HG02973 (cell line): ENCODE measurements around the gene CTAG1A.
"Not testable (repeated sequence)": the region's sequence is repeated elsewhere in the genome, so short reads cannot be mapped to it uniquely, and the experiment has no call there.

ENCODE experiments used
- ATAC-seq: cut with Tn5 transposase; IDR thresholded peaks from one replicate; pipeline ENCODE4 v1.9.1; 2021; ENCODE audit warnings: moderate library complexity; ENCODE audit not compliant: unreplicated experiment

Gene CTAG1A

DNA sequence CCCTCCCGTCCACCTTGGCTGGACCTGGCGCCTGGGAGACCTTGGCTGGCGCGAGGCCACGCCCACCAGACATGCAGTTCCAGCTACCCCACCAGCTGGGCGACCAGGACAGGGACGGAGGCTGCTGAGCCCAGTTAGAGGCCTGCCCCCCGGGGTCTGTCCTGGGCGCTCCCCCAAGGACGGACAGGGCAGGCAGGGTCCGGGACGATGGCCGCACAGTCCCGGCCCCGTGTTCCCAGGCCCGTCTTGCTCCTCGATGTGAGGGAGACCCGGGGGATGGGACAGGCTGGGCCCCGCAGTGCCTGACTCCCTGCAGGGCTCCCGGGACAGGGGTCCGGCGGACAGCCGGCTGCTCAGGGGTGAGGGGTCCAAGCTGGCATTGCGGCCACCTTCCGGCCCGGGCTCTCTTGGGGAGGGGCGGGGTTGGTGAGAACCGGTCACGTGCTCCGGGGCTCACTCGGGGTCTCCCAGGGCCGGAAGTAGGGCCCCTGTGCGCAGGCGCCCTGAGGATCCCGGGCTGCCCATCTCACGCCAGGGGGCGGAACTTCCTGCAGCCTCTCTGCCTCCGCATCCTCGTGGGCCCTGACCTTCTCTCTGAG, at the start of gene CTAG1A:
Gene CTAG1A (plus strand): TSS at position 549 of the 599 bp plus-strand sequence. CDS start 74 bp downstream, outside the sequence.
- not testable (repeated sequence) for ATAC-seq

DNA sequence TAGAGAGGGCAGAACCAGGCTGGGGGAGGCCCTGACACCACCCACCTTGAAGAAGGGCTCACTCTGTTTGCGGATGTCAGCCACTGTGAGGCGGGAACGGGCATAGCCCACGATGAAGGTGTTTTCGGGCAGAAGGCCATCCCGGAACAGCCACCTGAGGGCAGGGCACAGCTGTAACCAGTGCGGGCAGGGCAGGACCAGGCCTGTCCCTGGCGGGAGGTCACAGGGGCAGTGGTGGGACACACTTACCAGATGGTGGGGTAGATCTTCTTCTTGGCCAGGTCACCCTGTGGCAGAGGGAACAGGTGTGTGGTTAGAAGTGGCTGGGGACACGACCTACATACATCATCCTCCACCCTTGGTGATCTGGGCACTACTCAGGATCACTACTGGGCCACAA, 49.0 kb upstream of the CTAG1A start:
- no peak for ATAC-seq

DNA sequence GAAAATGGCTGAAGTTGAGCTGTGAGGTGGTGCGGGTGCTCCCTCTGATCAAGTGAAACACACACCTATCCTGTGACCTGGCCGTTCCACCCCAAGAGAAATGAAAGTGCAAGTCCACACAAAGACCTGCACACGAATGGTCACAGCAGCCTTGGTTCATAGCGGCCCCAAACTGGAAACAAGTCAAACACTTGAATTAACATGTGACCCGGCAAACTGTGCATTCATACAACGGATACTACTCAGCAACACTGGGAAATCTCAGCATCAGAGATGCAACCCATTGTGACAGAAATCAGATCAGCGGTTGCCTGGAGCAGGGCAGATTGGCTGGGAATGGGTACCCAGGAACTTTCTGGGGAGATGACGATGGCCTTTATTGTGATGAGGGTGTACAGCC, 45.9 kb upstream of the CTAG1A start:
- ATAC-seq = no peak

DNA sequence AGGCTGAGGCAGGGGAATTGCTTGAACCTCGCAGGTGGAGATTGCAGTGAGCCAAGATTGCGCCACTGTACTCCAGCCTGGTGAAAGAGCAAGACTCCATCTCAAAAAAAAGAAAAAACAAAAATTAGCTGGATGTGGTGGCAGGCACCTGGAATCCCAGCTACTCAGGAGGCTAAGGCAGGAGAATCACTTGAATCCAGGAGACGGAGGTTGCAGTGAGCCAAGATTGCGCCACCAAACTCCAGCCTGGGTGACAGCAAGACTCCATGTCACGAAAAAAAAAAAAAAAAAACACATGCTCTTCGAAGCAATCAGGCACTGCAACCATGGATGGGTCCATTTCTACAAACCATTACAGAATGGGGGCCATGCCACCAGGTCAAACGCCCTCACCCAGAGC, 44.6 kb upstream of the CTAG1A start:
- ATAC-seq = not testable (repeated sequence)

DNA sequence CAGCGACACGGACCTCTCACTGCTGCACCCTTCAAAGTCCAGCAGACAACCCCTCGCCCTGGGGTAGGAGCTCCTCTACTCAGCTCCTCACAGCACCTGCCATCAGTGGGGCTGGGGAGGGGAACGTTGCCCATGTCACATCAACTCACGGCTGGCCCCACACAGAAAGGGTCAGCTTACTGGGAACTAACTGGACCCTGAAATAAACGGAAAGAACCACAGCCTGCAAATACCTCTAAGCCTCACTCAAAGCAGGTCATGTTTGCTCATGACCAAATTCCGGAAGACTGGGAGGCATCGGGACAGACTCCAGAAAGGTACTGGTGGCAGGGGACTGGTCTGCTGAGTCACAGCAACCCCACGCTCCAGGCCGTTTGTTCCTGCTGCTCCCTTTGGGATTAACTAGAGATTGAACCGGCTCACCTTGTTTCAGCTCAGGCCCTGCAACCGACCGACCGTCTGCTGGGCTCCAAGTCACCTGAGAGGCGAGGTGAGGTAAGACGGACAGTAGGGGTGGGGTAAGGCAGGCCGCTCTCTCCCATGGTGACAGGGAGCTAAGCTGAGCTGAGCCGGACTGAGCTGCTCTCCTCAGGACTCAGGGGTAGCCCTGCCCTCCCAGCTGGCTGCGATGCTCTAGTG, 43.9 kb upstream of the CTAG1A start:
- ATAC-seq = no peak

DNA sequence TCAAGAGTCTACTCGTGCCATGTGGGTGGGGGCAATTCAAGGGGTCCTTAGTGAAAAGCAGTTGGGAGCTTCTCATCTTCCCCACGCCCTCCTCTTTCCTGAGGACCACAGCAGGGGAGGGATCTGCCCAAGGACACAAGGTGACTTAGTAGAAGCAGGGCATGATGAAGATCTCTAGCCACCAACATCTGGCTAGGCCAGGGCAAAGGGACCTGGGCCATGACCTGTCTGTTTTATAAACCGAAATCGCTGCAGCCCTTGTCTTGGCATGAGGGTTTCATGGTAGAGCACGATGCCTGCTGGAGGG, 43.4 kb upstream of the CTAG1A start:
- no peak for ATAC-seq

DNA sequence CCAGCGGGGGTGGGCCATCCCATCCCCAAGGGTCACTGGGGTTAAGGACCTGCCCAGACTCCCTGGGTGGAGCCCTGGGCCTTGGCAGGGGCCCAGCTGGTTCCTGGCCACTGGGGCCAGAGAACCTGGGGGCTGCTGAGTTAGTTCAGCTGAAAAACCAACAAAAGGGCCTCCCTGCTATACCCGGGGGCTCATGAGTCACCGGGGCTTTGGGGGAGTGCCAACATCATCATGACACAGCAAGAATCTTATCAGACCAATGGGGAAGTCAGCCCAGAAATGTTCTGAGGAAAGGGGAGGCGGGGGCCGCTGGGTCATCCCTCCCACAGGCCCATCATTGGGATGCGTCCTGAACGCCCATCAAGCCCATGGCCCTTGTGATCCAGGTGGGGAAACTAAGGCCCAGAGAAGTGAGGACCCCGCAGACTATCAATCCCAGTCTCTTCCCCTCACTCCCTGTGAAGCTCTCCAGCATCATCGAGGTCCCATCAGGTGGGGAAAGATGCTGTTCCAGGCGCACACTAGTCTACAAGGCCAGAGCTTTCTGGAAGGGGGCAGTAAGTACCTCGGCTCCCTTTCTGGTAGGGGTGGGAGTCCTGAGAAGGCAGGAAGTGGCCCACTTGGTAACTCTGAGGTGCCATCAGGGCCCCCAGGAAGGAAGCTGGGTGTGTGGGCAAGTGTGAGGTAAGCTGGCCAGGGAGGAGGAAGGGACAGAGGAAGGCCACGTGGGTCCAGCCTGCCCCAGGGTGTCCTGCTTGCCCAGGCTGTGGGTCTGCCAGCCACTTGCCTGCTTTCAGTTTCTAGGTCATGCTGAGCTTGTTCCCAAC, 42.8 kb upstream of the CTAG1A start:
- ATAC-seq = no peak

DNA sequence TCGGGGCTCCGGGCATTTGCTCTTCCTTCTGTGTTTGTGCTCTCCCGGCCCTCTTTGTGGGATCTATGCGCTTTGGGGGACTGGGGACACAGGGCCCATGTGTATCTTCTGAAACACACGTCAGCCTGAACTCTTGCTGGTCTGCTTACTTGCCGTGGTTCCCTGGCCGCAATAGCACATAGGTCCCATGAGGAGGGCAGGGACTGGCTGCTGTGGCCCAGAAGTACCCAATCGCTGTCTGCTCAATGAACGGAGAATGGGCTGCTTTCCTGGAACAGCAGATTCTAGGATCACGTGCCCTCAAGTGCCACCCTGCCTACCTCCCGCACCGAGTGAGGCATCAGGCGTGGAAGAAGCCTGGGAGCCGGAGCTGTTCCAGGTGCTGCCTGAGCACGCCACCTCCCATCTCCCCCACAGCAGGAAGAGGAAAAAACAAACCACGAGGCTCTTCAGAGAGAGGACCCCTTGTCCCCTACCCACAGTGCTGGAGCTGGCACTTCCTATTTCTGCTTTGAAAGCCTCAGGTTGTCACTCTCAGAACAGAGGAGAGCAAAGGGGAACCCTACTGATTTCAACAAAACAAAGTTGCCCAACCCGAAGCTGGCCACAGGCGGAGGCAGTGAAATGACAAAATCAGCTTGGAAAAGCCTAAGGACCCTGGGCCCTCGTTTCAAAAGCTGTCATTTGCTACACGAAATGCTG, 42.1 kb upstream of the CTAG1A start:
- ATAC-seq = no peak

DNA sequence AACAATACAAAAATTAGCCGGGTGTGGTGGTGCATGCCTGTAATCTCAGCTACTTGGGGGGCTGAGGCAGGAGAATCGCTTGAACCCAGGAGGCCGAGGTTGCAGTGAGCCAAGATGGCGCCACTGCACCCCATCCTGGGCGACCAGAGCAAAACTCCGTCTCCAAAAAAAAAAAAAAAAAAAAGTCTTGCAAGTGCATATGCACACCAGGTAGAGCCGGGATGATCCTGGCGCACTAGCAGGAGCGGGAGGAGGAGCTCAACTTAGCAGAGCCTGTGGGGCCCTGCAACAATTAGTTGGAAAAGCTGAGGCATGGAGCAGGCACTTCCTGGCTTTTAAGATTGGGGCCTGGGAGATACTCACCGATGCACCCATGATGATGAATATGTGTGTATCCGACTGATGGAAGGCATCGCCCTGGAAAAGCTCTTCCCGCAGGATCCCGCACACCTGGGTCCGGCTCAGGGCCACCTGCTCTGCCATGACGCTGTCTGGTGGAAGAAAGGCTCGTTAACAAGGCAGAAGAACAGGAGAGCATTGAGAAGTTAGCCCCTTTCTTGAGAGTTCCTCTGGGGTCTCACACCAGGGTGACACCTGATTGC, 39.2 kb upstream of the CTAG1A start:
- no peak for ATAC-seq

DNA sequence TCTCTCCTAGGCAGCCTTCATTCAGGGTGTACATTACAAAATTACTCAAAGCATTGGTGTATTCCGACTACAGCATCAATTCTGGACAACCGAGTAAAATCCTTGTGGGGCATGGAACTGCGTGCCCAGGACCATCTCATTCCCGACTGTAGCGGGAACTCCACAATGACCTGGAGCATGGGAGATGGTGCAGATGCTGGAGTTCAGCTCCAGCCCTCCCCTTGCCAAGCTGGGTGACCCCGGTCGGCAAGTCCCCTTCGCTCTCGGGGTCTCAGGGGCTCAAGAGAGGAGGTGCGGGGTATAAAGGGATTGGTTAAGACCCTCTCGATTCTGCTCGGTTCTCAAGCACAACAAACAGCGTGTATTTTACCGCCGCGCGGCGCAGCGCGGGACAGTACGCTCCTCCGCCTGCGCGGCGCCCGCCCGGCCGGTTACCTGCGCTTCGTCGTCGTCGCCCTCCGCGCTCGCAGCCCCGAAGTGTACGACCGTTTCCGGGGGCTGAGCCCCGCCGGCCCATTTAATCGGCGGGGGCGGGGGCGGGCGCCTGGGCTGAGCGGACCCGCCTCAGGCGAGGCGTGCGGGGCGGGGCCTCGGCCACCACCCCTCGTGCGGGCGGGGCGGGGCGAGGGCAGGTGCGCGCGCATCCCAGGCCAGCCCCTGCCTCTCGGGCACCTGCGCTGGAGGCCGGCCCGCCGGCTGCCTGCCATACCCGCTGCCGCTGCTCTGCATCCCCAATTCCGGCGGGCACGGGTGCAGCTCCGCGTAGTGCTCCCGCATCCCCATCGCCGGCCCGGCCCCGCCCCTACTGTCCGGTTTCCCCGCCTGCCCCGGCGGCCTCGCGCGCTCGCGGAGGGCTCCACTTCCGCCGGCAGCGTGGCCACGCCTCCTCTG, 38.3 kb upstream of the CTAG1A start, which contains the start of gene G6PD:
Gene G6PD (minus strand): TSS at position 493 of the 891 bp plus-strand sequence. CDS start 691 bp downstream, outside the sequence.
- peak; percentile 39 for ATAC-seq

DNA sequence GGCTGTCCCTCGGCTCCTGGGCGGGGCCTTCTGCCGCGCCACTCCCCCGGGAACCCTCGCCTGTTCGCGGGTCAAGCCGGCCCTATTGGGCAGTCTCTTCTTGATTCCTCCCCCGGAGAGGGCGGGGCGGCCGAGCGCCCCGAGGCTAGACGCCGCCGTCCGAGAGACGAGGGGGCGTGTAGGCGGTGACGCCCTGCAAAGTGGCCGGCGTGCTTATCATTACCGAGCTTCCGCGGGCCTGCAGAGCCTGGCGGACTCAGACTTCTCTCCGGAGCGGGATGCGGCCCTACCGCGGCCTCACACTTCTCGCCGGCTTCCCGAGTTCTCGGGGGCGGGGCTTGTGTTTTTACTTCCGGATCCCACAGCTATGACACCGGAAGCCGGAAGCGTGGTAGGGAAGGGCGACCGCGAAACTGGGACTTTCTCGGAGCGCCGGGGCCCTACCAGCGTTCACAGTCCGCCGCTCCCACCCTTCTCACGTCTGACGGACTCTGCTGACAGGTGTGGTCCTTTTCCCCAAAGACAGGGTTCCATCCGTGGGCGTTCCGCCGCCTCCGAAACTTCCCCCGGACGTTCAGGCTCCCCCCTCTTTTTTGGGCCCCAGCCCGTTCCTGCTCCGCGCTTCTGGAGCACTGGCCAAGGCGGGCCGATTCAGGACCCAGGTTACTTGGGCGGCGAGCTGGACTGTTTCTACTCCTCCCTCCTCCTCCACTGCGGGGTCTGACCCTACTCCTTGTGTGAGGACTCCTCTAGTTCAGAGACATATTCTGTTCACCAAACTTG, 37.5 kb upstream of the CTAG1A start, which contains the start of gene IKBKG:
Gene IKBKG (plus strand): TSS at position 376 of the 783 bp plus-strand sequence. CDS start 4,383 bp downstream, outside the sequence.
- peak; percentile 75 for ATAC-seq

DNA sequence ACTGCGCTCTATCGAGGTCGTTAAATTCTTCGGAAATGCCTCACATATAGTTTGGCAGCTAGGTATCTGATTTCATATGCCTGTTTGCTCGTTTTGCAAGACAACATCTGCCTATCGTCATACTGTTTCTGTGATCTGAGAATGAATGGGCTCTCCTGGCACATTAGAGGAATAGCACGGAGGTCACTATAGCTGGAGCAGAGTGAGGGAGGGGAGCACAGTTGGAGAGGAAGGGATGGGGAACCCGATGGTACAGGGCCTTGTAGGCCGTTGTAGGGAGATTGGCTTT, 37.0 kb upstream of the CTAG1A start:
- no peak for ATAC-seq

DNA sequence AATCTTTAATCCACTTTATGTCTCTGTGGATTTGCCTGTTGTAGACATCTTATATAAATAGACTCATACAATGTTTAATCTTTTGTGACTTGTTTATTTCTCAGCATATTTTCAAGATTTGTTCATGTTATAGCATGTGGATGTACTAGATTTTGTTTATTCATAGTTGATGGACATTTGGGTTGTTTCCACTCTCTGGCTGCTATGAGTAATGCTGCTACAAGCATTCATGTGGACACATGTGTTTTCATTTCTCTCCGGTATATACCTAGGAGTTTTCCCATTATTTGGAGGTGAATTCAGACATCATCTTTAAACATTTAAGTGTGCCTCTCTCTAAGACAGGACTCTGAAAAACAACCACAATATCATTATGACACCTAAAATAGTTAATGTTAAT, 35.2 kb upstream of the CTAG1A start:
- no peak for ATAC-seq

DNA sequence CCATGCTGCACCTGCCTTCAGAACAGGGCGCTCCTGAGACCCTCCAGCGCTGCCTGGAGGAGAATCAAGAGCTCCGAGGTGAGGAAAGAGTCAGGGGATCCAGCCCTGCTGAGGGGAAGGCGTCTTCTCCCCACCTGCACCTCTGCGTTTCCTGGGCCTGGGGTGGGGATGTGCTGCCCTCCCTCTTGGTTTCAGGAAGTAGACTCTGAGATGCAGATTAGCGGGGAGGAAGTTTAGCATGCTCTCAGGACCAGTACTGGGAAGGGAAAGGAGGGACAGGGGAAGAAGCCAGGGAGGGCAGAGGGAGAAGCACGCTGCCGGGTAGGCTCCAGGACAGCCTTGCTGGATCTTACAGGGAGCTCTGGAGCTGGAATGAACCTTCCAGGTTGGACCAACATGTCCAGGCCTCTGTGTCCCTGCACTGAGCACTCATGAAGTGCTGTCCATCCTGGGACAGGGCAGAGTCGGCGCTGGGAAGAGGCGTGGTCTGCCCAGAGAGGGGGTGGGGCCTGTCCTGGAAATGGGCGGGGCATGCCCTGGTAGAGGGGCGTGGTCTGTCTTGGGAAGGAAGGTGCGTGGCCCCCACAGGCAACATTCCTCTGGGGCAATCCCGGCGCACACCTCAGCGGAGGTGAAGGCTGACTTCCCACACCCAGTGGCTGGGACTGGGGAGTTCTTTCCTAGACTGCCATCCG, 32.7 kb upstream of the CTAG1A start:
- not testable (repeated sequence) for ATAC-seq

DNA sequence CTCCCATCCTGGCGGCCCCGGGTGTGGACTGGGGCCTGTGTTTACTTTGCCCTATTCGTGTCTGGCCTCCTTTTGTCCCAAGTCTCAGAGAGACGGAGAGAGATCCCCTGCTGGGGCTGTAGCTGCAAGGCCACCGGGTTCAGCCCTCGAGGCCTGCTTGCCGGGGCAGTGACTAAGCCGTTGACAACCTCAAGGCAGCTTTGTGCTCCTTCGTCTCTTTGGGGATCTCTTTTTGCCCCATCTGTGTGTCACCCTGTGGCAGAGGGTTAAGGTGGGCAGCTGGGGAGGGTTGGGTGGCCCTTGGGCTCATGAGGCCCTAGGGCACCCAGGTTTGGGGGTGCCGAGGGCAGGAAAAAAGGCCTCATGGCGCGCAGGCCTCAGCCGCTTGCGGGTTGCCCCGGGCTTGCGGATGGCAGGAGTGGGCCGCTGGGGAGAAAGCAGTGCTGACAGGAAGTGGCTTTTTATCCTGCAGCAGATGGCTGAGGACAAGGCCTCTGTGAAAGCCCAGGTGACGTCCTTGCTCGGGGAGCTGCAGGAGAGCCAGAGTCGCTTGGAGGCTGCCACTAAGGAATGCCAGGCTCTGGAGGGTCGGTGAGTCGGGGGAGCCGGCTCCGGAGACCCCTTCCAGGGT, 26.8 kb upstream of the CTAG1A start:
- ATAC-seq = not testable (repeated sequence)

DNA sequence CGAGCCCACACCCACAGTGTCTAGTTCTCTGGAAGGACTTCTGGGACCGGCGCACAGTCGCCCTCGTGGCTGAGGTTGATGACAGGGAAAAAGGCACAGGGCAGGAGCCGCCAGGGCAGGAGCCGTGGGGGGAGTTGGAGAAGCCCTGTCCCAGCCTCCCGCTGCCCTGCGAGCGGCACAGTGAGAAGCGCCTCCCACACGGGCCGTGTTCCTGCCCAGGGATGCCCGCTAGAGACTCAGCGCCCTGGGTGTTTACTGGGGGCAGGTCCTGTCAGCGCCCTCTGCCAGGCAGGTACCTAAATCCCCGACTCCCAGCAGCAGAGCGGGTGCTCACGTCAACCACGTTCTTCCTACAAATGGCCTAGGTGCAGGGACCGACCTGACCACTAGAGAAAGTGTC, 26.0 kb upstream of the CTAG1A start:
- not testable (repeated sequence) for ATAC-seq

DNA sequence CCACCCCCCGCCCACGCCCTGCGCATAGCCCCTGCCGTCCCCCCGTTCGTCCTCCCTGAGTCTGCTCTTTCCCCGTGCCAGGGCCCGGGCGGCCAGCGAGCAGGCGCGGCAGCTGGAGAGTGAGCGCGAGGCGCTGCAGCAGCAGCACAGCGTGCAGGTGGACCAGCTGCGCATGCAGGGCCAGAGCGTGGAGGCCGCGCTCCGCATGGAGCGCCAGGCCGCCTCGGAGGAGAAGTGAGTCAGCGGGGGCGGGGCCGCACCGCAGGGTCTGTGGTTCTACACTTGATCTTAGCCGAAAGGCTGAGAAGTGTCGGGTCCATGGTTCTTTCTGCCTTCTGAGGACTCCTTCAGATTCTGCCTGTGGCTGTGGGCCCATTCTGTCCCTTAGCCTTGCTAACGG, 24.6 kb upstream of the CTAG1A start:
- ATAC-seq = not testable (repeated sequence)

DNA sequence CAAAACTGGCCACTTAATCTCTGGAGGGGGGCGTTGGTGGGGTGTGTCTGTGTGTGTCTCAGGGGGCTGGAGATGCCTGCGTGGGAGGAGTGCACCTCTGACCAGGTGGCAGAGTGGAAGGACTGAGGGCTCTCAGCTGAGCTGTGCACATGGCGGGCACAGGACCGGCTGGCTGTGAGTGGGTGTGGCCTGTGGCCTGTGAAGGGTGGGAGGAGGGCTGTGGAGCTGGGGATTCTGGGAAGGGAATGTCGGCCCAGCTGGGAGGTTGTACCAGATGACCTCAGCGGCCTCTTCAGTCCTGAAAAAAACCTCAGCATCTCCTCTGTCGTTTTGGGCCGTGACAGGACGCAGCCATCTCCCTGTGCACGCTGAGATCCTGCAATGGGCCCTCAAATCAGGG, 22.6 kb upstream of the CTAG1A start:
- ATAC-seq = not testable (repeated sequence)
